Activated B cell treated with CpG ODN at 0.5 μM for 24 hours (primary cell): ENCODE results near the gene TSPAN9. TPM values are rescaled to one million over a fixed set of nuclear protein-coding genes. Genes with fewer than 3 reads are reported as not detected.

Source experiments
- ATAC-seq: fragments of 200-7000 bp; cut with Tn5 transposase; one replicate; pipeline ENCODE4 v1.10.0; 2021; ENCODE audit warnings: low read depth, mild to moderate bottlenecking, moderate library complexity
- CTCF ChIA-PET: fragments of 350-600 bp; sonication (Branson Sonifier 250); formaldehyde crosslinking; loops from one replicate; lab custom pipeline; 2021; ENCODE audit warnings: antibody characterized with exemption; lab: Charles Lee
- POLR2A ChIA-PET: fragments of 350-600 bp; sonication (Branson Sonifier 250); formaldehyde crosslinking; loops from one replicate; lab custom pipeline; 2021; ENCODE audit warnings: antibody characterized with exemption; lab: Charles Lee
- DNase-seq: peaks from one replicate; pipeline ENCODE4 v3.0.0; 2022
- H3K27ac Mint-ChIP-seq: one replicate; pipeline ENCODE4 v1.8.0; 2020; ENCODE audit warnings: mixed read lengths
- H3K27me3 Mint-ChIP-seq: one replicate; pipeline ENCODE4 v1.8.0; 2021; ENCODE audit warnings: mixed read lengths
- H3K36me3 Mint-ChIP-seq: one replicate; pipeline ENCODE4 v1.8.0; 2021; ENCODE audit warnings: low read depth, mixed read lengths
- H3K4me1 Mint-ChIP-seq: one replicate; pipeline ENCODE4 v1.8.0; 2021; ENCODE audit warnings: mixed read lengths
- H3K4me3 Mint-ChIP-seq: one replicate; pipeline ENCODE4 v1.8.0; 2020; ENCODE audit warnings: mild to moderate bottlenecking, mixed read lengths
- H3K9me3 Mint-ChIP-seq: one replicate; pipeline ENCODE4 v1.8.0; 2020; ENCODE audit warnings: mixed read lengths
- CTCF ChIP-seq: fragments of 200-600 bp; IDR thresholded peaks from one replicate; pipeline ENCODE4 v1.8.0; 2022; ENCODE audit warnings: antibody characterized with exemption, mild to moderate bottlenecking
- intact Hi-C: fragments of 100-400 bp; cut with micrococcal nuclease; formaldehyde crosslinking; loops from one replicate; pipeline ENCODE4 v1.15.1; 2024
- total RNA-seq: library from RNA; stranded (reverse); gene quantifications from 2 replicates; pipeline ENCODE4 v1.2.3, GENCODE V29; 2022

Gene TSPAN9
- total RNA-seq, 1 donor from 2014 or later, result 0.20 TPM

DNA sequence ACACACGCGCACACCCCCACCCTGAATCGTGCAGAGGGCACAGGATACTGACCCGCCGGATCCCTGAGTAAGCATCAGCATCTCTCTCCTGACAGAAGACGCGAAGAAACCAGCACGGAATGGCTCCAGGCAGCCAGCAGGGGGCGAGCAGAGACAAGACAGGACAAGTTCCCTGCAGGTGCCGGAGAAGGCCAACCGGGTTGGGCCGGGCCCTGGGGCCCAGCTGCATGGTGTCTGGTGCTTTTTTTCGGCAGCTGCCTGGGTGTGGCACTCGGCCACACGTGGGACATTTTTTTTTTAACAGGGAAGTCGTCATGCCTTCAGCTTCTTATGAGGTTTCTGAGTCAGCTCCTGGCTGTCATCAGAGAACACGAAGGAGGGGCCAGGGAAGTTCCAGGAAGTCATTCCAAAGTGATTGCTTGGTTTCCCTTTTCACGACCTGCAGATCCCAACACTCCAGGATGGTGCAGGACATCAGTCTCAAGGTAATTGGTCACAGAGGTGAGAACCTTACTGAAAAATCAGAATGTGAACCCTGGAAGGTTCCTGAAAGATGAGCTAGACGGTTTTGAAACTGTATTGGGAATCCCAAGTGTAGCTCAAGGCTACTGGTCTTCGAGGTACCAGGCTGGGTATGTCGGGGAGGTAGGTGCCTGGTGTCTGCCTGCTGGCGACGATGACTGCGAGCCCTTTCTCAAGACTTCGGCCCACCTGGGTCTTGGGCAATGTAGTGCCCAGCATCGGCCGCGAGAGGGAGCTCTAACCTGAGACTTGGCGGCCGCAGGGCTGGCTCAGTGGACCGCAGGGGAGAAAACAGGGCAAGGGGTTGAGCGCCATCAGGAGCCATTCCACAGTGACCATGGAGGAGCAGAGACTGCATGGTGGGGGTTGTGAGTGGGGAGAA is 223.0 kb downstream of the TSPAN9 start:
- TF ChIP-seq CTCF, result peak; percentile 37
- Mint-ChIP-seq H3K4me1 (peaks cover 11% of the 10 kb centered on the region), H3K9me3 (no peaks in the 10 kb centered on the region), H3K27ac (peak overlapping the region; percentile 73), H3K27me3 (peaks cover 25% of the 10 kb centered on the region), H3K36me3 (no peaks in the 10 kb centered on the region), H3K4me3 (peak overlapping the region; percentile 74)
- peak; percentile 63 for DNase-seq
- ChIA-PET CTCF (interaction anchor here (0.7 to 6.4 kb wide), 33 partner anchors 9 to 1225 kb away, joined by 3 to 106 read pairs (median 4); no protein-coding TSS in a partner anchor), POLR2A (interaction anchor here (1.5 kb wide), 1 partner anchor 503 kb away, joined by 4 read pairs; no protein-coding TSS in a partner anchor)
- ATAC-seq, result peak; percentile 85
- intact Hi-C loops, result loop anchor here (1.0 kb wide), 3 partner anchors 477 to 977 kb away; no protein-coding TSS in a partner anchor

- CTCF ChIA-PET, result interaction anchor here (0.9 to 6.4 kb wide), 22 partner anchors 9 to 976 kb away, joined by 3 to 106 read pairs (median 4); no protein-coding TSS in a partner anchor
- intact Hi-C loops, result loop anchor here (1.0 kb wide), 3 partner anchors 476 to 976 kb away; no protein-coding TSS in a partner anchor
- Mint-ChIP-seq H3K9me3 (no peaks in the 10 kb centered on the region), H3K4me1 (peaks cover 11% of the 10 kb centered on the region), H3K4me3 (no peak overlapping the region), H3K36me3 (no peaks in the 10 kb centered on the region), H3K27ac (no peak overlapping the region), H3K27me3 (peaks cover 25% of the 10 kb centered on the region)
- no peak for TF ChIP-seq CTCF
- POLR2A ChIA-PET, result no interaction called here
- ATAC-seq, result no peak
- no peak for DNase-seq
These were observed 223.7 kb downstream of the TSPAN9 start for GRCh38 chr12:3300833-3301401.

DNA sequence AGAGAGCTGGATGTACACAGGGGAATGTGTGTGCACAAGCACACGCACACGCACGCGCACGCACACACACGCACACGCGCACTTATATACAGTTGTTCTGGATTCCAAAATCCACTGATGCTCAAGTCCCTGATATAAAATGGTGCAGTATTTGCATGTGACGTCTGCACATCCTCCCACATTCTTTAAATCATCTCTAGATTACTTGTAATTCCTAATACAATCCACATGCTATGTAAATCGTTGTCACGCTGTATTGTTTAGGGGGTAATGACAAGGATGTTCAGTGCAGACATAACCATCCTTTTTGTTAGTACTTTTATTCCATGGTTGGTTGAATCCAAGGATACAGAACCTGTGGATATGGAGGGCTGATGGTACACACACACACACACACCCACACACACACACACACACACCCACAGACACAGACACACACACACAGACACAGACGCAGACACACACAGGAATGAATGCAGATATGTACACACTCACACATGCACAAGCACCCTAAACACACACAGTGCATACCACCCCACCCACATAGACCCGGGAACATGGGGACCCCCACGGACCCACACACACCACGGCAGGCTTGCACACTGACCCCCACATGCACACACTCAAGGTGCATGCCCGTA is 225.3 kb downstream of the TSPAN9 start:
- CTCF ChIA-PET, result interaction anchor here (3.1 to 6.4 kb wide), 2 partner anchors 11 to 503 kb away, joined by 21 to 106 read pairs; no protein-coding TSS in a partner anchor

GRCh38 chr12:3303410-3304136 is 226.4 kb downstream of the TSPAN9 start:
- no peaks in the 10 kb centered on the region for H3K36me3 Mint-ChIP-seq
- H3K27me3 Mint-ChIP-seq, result peaks cover 24% of the 10 kb centered on the region
- no peak overlapping the region for H3K4me3 Mint-ChIP-seq
- no peaks in the 10 kb centered on the region for H3K9me3 Mint-ChIP-seq
- no peak for DNase-seq
- ATAC-seq, result no peak
- no peak for TF ChIP-seq CTCF
- POLR2A ChIA-PET, result no interaction called here
- peaks cover 11% of the 10 kb centered on the region for H3K4me1 Mint-ChIP-seq
- CTCF ChIA-PET, result interaction anchor here (6.4 kb wide), 1 partner anchor 502 kb away, joined by 106 read pairs; no protein-coding TSS in a partner anchor
- intact Hi-C loops, result no loop called here
- no peak overlapping the region for H3K27ac Mint-ChIP-seq

More for the DNA sequence above, 225.3 kb downstream of the TSPAN9 start:
- ATAC-seq (no peak), DNase-seq (no peak)
- POLR2A ChIA-PET, result no interaction called here
- Mint-ChIP-seq H3K9me3 (no peaks in the 10 kb centered on the region), H3K27me3 (peaks cover 25% of the 10 kb centered on the region), H3K4me1 (peaks cover 11% of the 10 kb centered on the region), H3K4me3 (no peak overlapping the region), H3K27ac (no peak overlapping the region), H3K36me3 (no peaks in the 10 kb centered on the region)
- TF ChIP-seq CTCF, result no peak
- intact Hi-C loops, result no loop called here
